ENCODE data around the gene SCN2A.
A peak's percentile ranks its signal among the peaks of the same experiment; 100 is the strongest.

Gene SCN2A

GRCh38 chr2:165281387-165281786, 42.2 kb downstream of the SCN2A start:
- DNase-seq (ENCODE audit: extremely low read depth, low read depth), result no peak
- H3K4me3 ChIP-seq (replicated peaks; ENCODE audit: low read depth, low read length), result no peak overlapping the region
- no peak for TF ChIP-seq CTCF (IDR thresholded peaks at IDR 0.05; ENCODE audit: low read depth, low read length, missing control alignments)

GRCh38 chr2:165283342-165283741, 44.1 kb downstream of the SCN2A start:
- no peak for DNase-seq (ENCODE audit: extremely low read depth, low read depth)
- TF ChIP-seq CTCF (IDR thresholded peaks at IDR 0.05; ENCODE audit: low read depth, low read length, missing control alignments), result no peak
- H3K4me3 ChIP-seq (replicated peaks; ENCODE audit: low read depth, low read length), result no peak overlapping the region

- H3K4me3 ChIP-seq (replicated peaks; ENCODE audit: low read depth, low read length), result no peak overlapping the region
- TF ChIP-seq CTCF (IDR thresholded peaks at IDR 0.05; ENCODE audit: low read depth, low read length, missing control alignments), result no peak
- no peak for DNase-seq (ENCODE audit: extremely low read depth, low read depth)
These were observed 48.0 kb downstream of the SCN2A start for GRCh38 chr2:165287094-165287778.

GRCh38 chr2:165289069-165289468, 49.9 kb downstream of the SCN2A start:
- no peak overlapping the region for H3K4me3 ChIP-seq (replicated peaks; ENCODE audit: low read depth, low read length)
- DNase-seq (ENCODE audit: extremely low read depth, low read depth), result no peak
- TF ChIP-seq CTCF (IDR thresholded peaks at IDR 0.05; ENCODE audit: low read depth, low read length, missing control alignments), result no peak

- TF ChIP-seq CTCF (IDR thresholded peaks at IDR 0.05; ENCODE audit: low read depth, low read length, missing control alignments), result peak; percentile 77
- peak; percentile 83 for DNase-seq (ENCODE audit: extremely low read depth, low read depth)
- H3K4me3 ChIP-seq (replicated peaks; ENCODE audit: low read depth, low read length), result peak overlapping the region; percentile 18; the same call in 1 of the 2 replicates
These were observed 54.5 kb downstream of the SCN2A start for GRCh38 chr2:165293440-165294420.

- no peak for TF ChIP-seq CTCF (IDR thresholded peaks at IDR 0.05; ENCODE audit: low read depth, low read length, missing control alignments)
- DNase-seq (ENCODE audit: extremely low read depth, low read depth), result no peak
- no peak overlapping the region for H3K4me3 ChIP-seq (replicated peaks; ENCODE audit: low read depth, low read length)
These were observed 55.7 kb downstream of the SCN2A start for GRCh38 chr2:165294912-165295311.
